Neural cell (in vitro differentiated cells): ENCODE data around the gene WARS2. TPM values are rescaled to one million over a fixed set of nuclear protein-coding genes. Genes with fewer than 3 reads are reported as not detected.

Experiments used
- H2AFZ ChIP-seq: fragments of 200-600, 300-800 bp; sonication (generic), shearing (Covaris generic); 2 replicates; pipeline ENCODE4 v1.6.0; 2014; ENCODE audit warnings: low read depth, mild to moderate bottlenecking, antibody characterized with exemption, low read length, moderate library complexity
- H3F3A ChIP-seq: fragments of 200-600 bp; shearing (Covaris generic); 2 replicates; pipeline ENCODE4 v1.6.1; 2016; ENCODE audit warnings: mild to moderate bottlenecking, moderate library complexity, mixed read lengths, antibody characterized with exemption, low read length; ENCODE audit not compliant: insufficient read depth, poor library complexity, severe bottlenecking
- H3K27ac ChIP-seq: fragments of 200-600, 300-800 bp; sonication (generic), shearing (Covaris generic); 2 replicates; pipeline ENCODE4 v1.5.1; 2014; ENCODE audit warnings: mild to moderate bottlenecking, low read length, moderate library complexity
- H3K27me3 ChIP-seq: fragments of 300-800, 200-600 bp; sonication (generic), shearing (Covaris generic); 2 replicates; pipeline ENCODE4 v1.6.0; 2014; ENCODE audit warnings: mild to moderate bottlenecking, low read depth, low read length, moderate library complexity; ENCODE audit not compliant: insufficient read depth
- H3K36me3 ChIP-seq: fragments of 300-800, 200-600 bp; sonication (generic), shearing (Covaris generic); 2 replicates; pipeline ENCODE4 v1.5.1; 2014; ENCODE audit warnings: mild to moderate bottlenecking, antibody characterized with exemption, low read length, moderate library complexity; ENCODE audit not compliant: insufficient read depth
- H3K4me2 ChIP-seq: fragments of 300-800, 200-600 bp; sonication (generic), shearing (Covaris generic); 2 replicates; pipeline ENCODE4 v1.6.0; 2014; ENCODE audit warnings: mild to moderate bottlenecking, low read length
- H3K4me3 ChIP-seq: fragments of 300-800, 200-600 bp; sonication (generic), shearing (Covaris generic); 2 replicates; pipeline ENCODE4 v1.5.1; 2014; ENCODE audit warnings: mild to moderate bottlenecking, low read length, moderate library complexity
- H3K79me2 ChIP-seq: fragments of 200-600 bp; shearing (Covaris generic); replicated peaks from 2 replicates; pipeline ENCODE4 v1.6.0; 2014; ENCODE audit warnings: mild to moderate bottlenecking, low read length, moderate library complexity; ENCODE audit not compliant: insufficient read depth
- H3K9ac ChIP-seq: fragments of 300-800, 200-600 bp; sonication (generic), shearing (Covaris generic); 2 replicates; pipeline ENCODE4 v1.6.1; 2016; ENCODE audit warnings: mild to moderate bottlenecking, low read length, mixed read lengths
- H3K9me2 ChIP-seq: fragments of 200-600 bp; shearing (Covaris generic); 2 replicates; pipeline ENCODE4 v1.6.1; 2016; ENCODE audit warnings: mild to moderate bottlenecking, low read length, mixed read lengths; ENCODE audit not compliant: insufficient read depth
- H3K9me3 ChIP-seq: fragments of 200-600, 300-800 bp; sonication (generic), shearing (Covaris generic); 2 replicates; pipeline ENCODE4 v1.6.1; 2016; ENCODE audit warnings: mild to moderate bottlenecking, mixed run types, low read length, moderate library complexity, mixed read lengths
- H4K20me1 ChIP-seq: fragments of 200-600 bp; shearing (Covaris generic); 2 replicates; pipeline ENCODE4 v1.6.1; 2016; ENCODE audit warnings: mild to moderate bottlenecking, mixed run types; ENCODE audit not compliant: insufficient read depth
- CTCF ChIP-seq: fragments of 450-650 bp; IDR thresholded peaks from 2 replicates; pipeline ENCODE4 v1.5.1; 2014; ENCODE audit warnings: antibody characterized with exemption, mild to moderate bottlenecking, moderate library complexity; ENCODE audit not compliant: poor library complexity, severe bottlenecking
- EP300 ChIP-seq: fragments of 450-650 bp; conservative IDR thresholded peaks from 2 replicates; pipeline ENCODE4 v1.6.1; 2014; ENCODE audit warnings: antibody characterized with exemption, mild to moderate bottlenecking, moderate library complexity; ENCODE audit not compliant: poor library complexity, severe bottlenecking
- EZH2 ChIP-seq: fragments of 200-600, 300-800 bp; shearing (Covaris generic), sonication (generic); IDR thresholded peaks from 2 replicates; pipeline ENCODE4 v1.6.1; 2014; ENCODE audit warnings: antibody characterized with exemption, low read length, borderline replicate concordance, mild to moderate bottlenecking; ENCODE audit not compliant: insufficient read depth, poor library complexity, severe bottlenecking
- MXI1 ChIP-seq: fragments of 450-650 bp; conservative IDR thresholded peaks from 2 replicates; pipeline ENCODE4 v1.6.1; 2014; ENCODE audit warnings: antibody characterized with exemption, mild to moderate bottlenecking; ENCODE audit not compliant: poor library complexity, severe bottlenecking
- POLR2AphosphoS5 ChIP-seq: IDR thresholded peaks from 2 replicates; pipeline ENCODE4 v1.6.1; 2012
- RAD21 ChIP-seq: fragments of 450-650 bp; conservative IDR thresholded peaks from 2 replicates; pipeline ENCODE4 v1.6.1; 2014; ENCODE audit warnings: antibody characterized with exemption, mild to moderate bottlenecking, moderate library complexity
- REST ChIP-seq: IDR thresholded peaks from 2 replicates; pipeline ENCODE4 v1.6.1; 2012; ENCODE audit warnings: borderline replicate concordance
- SMC3 ChIP-seq: fragments of 450-650 bp; conservative IDR thresholded peaks from 2 replicates; pipeline ENCODE4 v1.6.1; 2014; ENCODE audit warnings: antibody characterized with exemption, mild to moderate bottlenecking, moderate library complexity; ENCODE audit not compliant: poor library complexity
- TAF1 ChIP-seq: IDR thresholded peaks from 2 replicates; pipeline ENCODE4 v1.6.1; 2012; ENCODE audit warnings: low read depth
- polyA plus RNA-seq: library from polyadenylated mRNA; depleted of rRNA; stranded (reverse); fragments of >200 nt; gene quantifications from 2 replicates; pipeline ENCODE4 v1.2.3, GENCODE V29; 2014

The WARS2 gene
- polyA plus RNA-seq, 1 donor from 2014 or later = 4.7 TPM

GRCh38 chr1:119040489-119040888 lies 100.0 kb downstream of the WARS2 start:
- Histone ChIP-seq H3K9ac (no peak overlapping the region), H3K27ac (no peak overlapping the region), H3F3A (no peaks in the 10 kb centered on the region), H3K27me3 (no peaks in the 10 kb centered on the region), H2AFZ (no peak overlapping the region), H3K4me2 (no peak overlapping the region), H3K9me3 (no peaks in the 10 kb centered on the region), H4K20me1 (no peaks in the 10 kb centered on the region), H3K4me3 (no peak overlapping the region), H3K9me2 (no peaks in the 10 kb centered on the region), H3K36me3 (no peaks in the 10 kb centered on the region), H3K79me2 (no peaks in the 10 kb centered on the region)
- no peak for TF ChIP-seq REST
- TF ChIP-seq CTCF = no peak
- no peak for TF ChIP-seq EZH2
- no peak for TF ChIP-seq MXI1
- no peak for TF ChIP-seq EP300
- TF ChIP-seq POLR2AphosphoS5 = no peak
- TF ChIP-seq TAF1 = no peak
- TF ChIP-seq SMC3 = no peak
- TF ChIP-seq RAD21 = no peak

GRCh38 chr1:119038363-119038762 lies 102.1 kb downstream of the WARS2 start:
- no peak overlapping the region for H3K4me3 ChIP-seq
- H3K36me3 ChIP-seq = no peaks in the 10 kb centered on the region
- H3K9me3 ChIP-seq = no peaks in the 10 kb centered on the region
- H3K9ac ChIP-seq = no peak overlapping the region
- no peaks in the 10 kb centered on the region for H3K79me2 ChIP-seq
- H2AFZ ChIP-seq = no peak overlapping the region
- no peaks in the 10 kb centered on the region for H3F3A ChIP-seq
- no peak overlapping the region for H3K27ac ChIP-seq
- H3K27me3 ChIP-seq = no peaks in the 10 kb centered on the region
- no peak for TF ChIP-seq EP300
- TF ChIP-seq POLR2AphosphoS5 = no peak
- TF ChIP-seq REST = no peak
- TF ChIP-seq MXI1 = no peak
- TF ChIP-seq SMC3 = no peak
- TF ChIP-seq EZH2 = no peak
- TF ChIP-seq CTCF = no peak
- TF ChIP-seq RAD21 = no peak
- no peak for TF ChIP-seq TAF1
- H3K4me2 ChIP-seq = no peak overlapping the region
- H4K20me1 ChIP-seq = no peaks in the 10 kb centered on the region
- no peaks in the 10 kb centered on the region for H3K9me2 ChIP-seq
